GM03348 (cell line): Measurements from ENCODE around the gene TMEM121.

ENCODE experiments used
- DNase-seq: peaks from one replicate; pipeline ENCODE4 v3.0.0; 2012; ENCODE audit warnings: low spot score

The TMEM121 gene

GRCh38 chr14:105525861-105526775 lies at the start of gene TMEM121:
Gene TMEM121, plus strand, starts transcription at chr14:105526583. Its CDS starts 2,252 bp downstream, at chr14:105528835.
- DNase-seq: peak; percentile 81

GRCh38 chr14:105476831-105477659 lies 49.3 kb upstream of the TMEM121 start:
- DNase-seq: no peak

GRCh38 chr14:105477660-105478397 lies 48.6 kb upstream of the TMEM121 start:
- DNase-seq: peak; percentile 37

- DNase-seq: no peak
Measured at GRCh38 chr14:105478398-105479251, 47.8 kb upstream of the TMEM121 start.

- no peak for DNase-seq
Measured at GRCh38 chr14:105479431-105480158, 46.8 kb upstream of the TMEM121 start.

- DNase-seq: no peak
Measured at GRCh38 chr14:105480199-105480746, 46.1 kb upstream of the TMEM121 start.

- DNase-seq: peak; percentile 93
Measured at GRCh38 chr14:105480807-105481801, 45.3 kb upstream of the TMEM121 start.

GRCh38 chr14:105481886-105482457 lies 44.4 kb upstream of the TMEM121 start:
- DNase-seq: peak; percentile 93

- DNase-seq: no peak
Measured at GRCh38 chr14:105482486-105483110, 43.8 kb upstream of the TMEM121 start.

- no peak for DNase-seq
Measured at GRCh38 chr14:105483300-105484068, 42.9 kb upstream of the TMEM121 start.

GRCh38 chr14:105484069-105484996 lies 42.0 kb upstream of the TMEM121 start:
- DNase-seq: peak; percentile 48

- DNase-seq: no peak
Measured at GRCh38 chr14:105484997-105485393, 41.4 kb upstream of the TMEM121 start.

GRCh38 chr14:105485739-105486162 lies 40.6 kb upstream of the TMEM121 start:
- DNase-seq: no peak

- no peak for DNase-seq
Measured at GRCh38 chr14:105486163-105486973, 40.0 kb upstream of the TMEM121 start, which contains the start of gene CRIP1. Gene CRIP1, plus strand, starts transcription at chr14:105486886. Its CDS starts 374 bp downstream, at chr14:105487260.

- peak; percentile 37 for DNase-seq
Measured at GRCh38 chr14:105486974-105487448, 39.4 kb upstream of the TMEM121 start.
